Activated T-cell treated with anti-CD3 and anti-CD28 coated beads, Interleukin-2, amount 50 U/mL, for 48 hours (primary cell): ENCODE measurements around the gene PPP2R5C.

Source experiments
- DNase-seq, 2 experiments: peaks; one replicate each; pipeline ENCODE4 v3.0.0-alpha.2; 2020

PPP2R5C gene

GRCh38 chr14:101843665-101844064 is 82.2 kb downstream of the PPP2R5C start:
- DNase-seq, result peak; percentile 64 to 67

GRCh38 chr14:101844219-101844618 is 82.7 kb downstream of the PPP2R5C start:
- DNase-seq, result no peak

DNA sequence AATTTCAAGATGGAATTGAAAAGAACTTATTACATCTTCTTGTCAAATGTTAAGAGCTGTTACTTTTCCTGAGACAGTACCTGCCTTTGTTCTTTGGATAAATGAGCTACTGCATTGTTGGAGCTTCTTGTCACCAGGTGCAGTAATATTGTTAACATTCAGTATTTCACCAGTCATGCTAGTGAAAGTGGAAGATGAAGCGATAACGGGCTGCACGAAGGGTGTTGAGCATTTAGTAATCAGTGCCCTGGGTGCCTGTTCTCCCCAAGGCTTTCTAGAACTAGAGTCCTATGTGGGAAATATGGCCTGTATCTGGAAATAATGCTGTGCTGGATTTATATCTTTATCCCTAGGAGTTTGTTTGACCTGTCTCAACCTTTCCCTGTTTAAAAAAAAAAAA is 83.2 kb downstream of the PPP2R5C start:
- DNase-seq, result no peak

DNA sequence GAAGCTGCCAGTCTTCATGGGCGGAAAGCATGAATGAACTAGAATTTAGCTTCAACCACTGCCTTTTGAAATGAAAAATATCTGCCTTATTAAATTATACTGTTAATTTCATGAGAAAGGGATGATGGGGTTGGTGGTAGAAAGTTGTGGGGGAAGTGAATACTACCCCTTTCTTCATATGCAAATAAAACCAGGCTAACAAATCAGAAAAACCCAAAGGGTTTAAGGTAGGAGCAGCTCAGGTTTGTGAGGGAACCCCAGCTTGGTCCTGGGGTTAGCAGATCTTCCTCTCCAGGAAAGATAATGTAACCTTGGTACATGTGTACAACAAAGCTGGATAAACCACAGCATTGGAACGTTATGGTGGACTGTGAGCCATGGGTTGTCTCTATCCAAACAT is 84.0 kb downstream of the PPP2R5C start:
- DNase-seq, result no peak

GRCh38 chr14:101845896-101846295 is 84.4 kb downstream of the PPP2R5C start:
- peak in 1 of 2 experiments; percentile 58 for DNase-seq

GRCh38 chr14:101849125-101849524 is 87.6 kb downstream of the PPP2R5C start:
- DNase-seq, result no peak

GRCh38 chr14:101849640-101850039 is 88.1 kb downstream of the PPP2R5C start:
- no peak for DNase-seq

DNA sequence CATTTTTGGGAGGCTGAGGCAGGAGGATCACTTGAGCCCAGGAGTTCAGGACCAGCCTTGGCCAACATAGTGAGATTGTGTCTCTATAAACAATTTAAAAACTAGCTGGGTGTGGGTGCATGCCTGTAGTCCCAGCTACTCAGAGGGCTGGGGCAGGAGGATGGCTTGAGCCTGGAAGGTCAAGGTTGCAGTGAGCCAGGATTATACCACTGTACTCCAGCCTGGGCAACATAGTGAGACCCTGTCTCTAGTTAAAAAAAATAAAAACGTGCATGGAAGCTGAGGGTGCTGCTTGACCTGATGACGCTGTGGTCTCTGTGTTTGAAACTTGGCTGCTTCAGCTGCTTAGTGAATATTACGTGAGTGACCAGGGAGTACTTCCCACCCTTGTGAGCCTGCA is 89.7 kb downstream of the PPP2R5C start:
- DNase-seq, result no peak

DNA sequence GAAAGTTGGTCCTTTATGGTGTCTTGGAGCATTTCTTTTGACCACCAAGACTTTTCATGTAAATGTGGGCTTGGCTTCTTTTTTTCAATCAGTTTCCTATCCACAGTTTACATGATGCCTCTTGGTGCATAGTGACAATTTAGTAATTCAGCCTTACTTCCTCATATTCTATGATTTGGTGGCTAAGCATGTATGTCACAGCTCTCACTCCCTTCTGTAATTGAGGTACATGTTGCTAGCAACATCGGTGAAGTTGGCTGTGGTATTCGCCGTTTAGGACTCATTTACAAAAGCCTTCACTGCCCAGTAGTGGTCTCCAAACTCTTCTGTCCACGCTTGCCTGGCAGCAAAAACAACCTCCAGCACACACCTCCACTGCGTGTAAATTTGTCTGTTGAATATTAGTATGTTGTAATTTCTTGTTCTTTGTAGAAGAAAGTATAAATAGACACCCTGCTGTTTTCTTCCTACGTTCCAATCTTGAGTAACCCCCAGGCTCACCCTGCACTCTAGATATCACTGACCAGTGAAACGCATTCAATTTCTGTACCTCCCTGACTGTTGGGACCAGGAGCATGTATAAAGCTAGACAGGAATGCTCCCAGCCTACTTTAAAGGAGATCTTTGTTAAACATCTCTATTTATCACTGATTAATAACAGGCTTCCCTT is 90.4 kb downstream of the PPP2R5C start:
- DNase-seq, result no peak

DNA sequence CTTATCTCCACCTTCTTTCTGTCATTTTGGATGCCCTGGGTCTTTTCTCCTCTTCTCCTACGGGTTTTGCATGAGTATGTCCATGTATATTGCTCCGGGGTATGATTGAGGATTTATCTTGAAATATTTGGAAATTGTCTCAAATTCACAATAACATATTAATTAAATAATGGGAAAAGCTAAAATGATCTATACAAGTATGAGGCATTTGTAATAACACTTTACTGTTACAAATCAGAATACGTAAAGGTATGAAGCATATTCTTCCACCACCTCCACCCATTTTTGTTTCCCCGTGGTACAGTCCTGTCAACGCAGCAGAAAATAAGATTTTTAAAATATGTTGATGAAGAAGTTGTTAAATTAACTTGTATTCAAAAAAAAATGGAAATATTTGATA is 91.3 kb downstream of the PPP2R5C start:
- no peak for DNase-seq

DNA sequence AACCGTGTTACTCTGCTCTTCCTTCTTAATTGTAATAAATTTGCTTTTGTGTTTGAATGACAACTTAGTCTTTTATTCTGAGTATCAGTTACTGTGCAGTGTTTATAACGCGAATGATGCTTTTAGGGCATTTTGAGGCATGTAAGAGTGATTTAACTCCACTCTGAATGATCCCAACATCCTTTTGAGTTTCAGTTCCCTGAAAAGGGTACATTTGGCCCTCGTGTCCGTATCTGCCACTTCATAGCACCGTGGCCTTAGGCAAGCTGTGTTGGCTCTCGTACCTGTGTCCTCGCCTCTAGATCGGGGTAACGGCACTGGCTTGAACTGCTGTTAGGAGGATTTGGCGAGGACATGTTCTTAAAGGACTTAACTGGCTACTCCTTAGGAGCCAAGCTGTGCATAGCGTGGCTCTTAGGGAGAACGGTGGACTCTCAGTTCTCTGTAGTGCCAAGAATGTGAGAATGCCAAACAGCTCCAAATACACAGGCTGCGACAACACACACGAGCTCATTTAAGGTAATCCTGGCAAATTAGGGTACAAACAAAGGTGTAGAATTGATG is 92.0 kb downstream of the PPP2R5C start:
- DNase-seq, result no peak

GRCh38 chr14:101854366-101854765 is 92.9 kb downstream of the PPP2R5C start:
- DNase-seq, result no peak

- DNase-seq, result no peak
These were observed 94.4 kb downstream of the PPP2R5C start for GRCh38 chr14:101855958-101856357.

- DNase-seq, result no peak
These were observed 95.0 kb downstream of the PPP2R5C start for GRCh38 chr14:101856536-101856935.

GRCh38 chr14:101857226-101857625 is 95.7 kb downstream of the PPP2R5C start:
- DNase-seq, result no peak

DNA sequence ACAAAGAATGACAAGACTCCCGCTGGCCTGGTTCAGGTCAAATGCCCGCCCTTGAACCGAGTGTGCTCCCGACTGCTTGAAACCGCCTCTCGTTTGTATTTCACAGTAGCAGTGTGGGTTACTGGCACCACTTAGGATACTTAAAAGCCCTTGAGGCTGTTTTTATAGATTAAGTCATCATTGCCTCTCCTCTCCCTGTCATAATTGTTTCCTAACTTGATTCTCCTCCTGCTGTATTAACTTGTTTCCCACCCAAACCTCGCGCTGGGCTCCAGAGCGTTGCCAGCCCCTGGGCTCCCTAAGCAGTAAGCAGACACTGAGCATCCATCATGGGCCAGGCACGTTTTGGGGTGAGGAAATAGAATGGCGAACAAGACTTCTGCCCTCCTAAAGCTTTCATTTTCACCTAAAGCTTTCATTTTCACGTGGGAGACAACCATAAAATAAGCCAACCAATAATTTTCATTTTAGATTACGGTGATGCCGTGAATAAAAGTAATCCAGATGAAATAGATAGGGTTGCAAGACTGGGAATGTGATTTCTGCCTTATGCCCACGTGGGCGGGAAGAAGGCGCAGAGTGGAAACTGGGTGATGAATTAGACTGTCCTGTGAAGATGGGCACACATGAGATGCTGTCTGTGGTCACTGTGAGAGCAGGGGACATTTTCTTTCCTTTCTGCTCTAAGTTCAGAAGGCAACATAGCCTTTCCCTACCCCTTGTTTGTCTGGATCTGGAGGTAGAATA is 97.5 kb downstream of the PPP2R5C start:
- no peak for DNase-seq

- no peak for DNase-seq
These were observed 98.0 kb downstream of the PPP2R5C start for GRCh38 chr14:101859538-101859902.

GRCh38 chr14:101859958-101860357 is 98.4 kb downstream of the PPP2R5C start:
- no peak for DNase-seq

GRCh38 chr14:101861464-101861863 is 100.0 kb downstream of the PPP2R5C start:
- no peak for DNase-seq

DNA sequence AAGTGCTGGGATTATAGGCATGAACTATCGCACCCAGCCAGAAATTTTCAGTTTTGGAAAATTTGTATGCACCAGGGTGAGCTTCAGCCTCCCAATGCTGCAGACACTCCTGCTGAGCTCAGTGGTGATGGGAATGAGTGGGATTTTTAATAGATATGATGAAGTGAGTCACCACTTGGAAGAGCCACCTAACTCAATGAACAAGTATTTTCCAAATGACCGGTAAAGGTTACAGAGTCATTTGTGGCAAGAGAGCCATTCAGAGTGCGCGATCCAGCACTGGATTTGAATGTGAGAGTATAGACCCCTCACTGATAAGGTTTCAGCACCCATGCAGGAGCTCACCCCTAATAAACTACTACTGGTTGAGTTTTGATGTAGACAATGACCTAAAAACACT is 100.7 kb downstream of the PPP2R5C start:
- no peak for DNase-seq

GRCh38 chr14:101862711-101863110 is 101.2 kb downstream of the PPP2R5C start:
- DNase-seq, result no peak

- DNase-seq, result peak in 1 of 2 experiments; percentile 7
These were observed 103.8 kb downstream of the PPP2R5C start for GRCh38 chr14:101865288-101865687.

- DNase-seq, result peak in 1 of 2 experiments; percentile 4
These were observed 106.3 kb downstream of the PPP2R5C start for GRCh38 chr14:101867854-101868253.

DNA sequence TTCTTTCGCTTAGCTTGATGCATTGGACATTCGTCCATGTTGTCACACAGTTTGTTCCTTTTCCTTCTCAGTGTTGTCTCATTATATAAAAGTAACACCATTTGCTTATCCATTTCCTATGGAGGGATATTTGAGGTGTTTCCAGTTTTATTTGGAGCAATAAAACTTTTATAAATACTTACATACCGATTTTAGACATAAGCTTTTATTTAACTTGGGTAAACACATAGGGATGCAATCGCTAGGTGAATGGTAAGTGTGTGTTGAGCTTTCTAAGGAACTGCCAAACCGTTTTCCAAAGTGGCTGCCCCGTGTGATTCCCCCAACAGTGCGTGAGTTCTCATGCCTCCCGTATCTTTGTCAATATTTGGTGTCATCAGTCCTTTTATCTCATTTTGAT is 107.7 kb downstream of the PPP2R5C start:
- no peak for DNase-seq
